Vagina (tissue), 2 donors: ENCODE data around the gene RTP5.

ENCODE experiments used
- CTCF ChIP-seq, 3 experiments: fragments of 450-650 bp in 2 of 3; fragments of 200-600 bp in 1 of 3; sonication (generic) in 1 of 3; IDR thresholded peaks; one replicate each; pipeline ENCODE4 v1.5.1; 2017 to 2019; ENCODE audit warnings: antibody characterized with exemption in 3 of 3, mild to moderate bottlenecking in 2 of 3, moderate library complexity in 2 of 3
- POLR2AphosphoS5 ChIP-seq, 2 donors: sonication (generic); formaldehyde crosslinking; IDR thresholded peaks; one replicate each; pipeline ENCODE4 v1.9.0; 2017; ENCODE audit warnings: antibody characterized with exemption in 2 of 2, mild to moderate bottlenecking in 2 of 2, low read depth in 1 of 2; ENCODE audit not compliant: insufficient read depth in 1 of 2

- TF ChIP-seq CTCF (IDR thresholded peaks at IDR 0.05), result no peak
- no peak for TF ChIP-seq POLR2AphosphoS5 (IDR thresholded peaks at IDR 0.05; ENCODE audit: insufficient read depth in 1 of 2, low read depth in 1 of 2)
Observed at GRCh38 chr2:241858206-241859016, 11.1 kb upstream of the RTP5 start, which contains the start of gene PDCD1.
